MCF 10A (cell line): Measurements from ENCODE around the gene KIF5B. TPM values are rescaled to one million over a fixed set of nuclear protein-coding genes. Genes with fewer than 3 reads are reported as not detected.

ENCODE experiments used
- BruUV-seq: library from RNA; stranded (reverse); fragments of 400-500 nt; replicated peaks from 2 replicates; lab custom pipeline; 2021; lab: Mats Ljungman, UMichigan
- CTCF ChIA-PET: fragments of 300-600 bp; sonication (Branson Sonifier 250); formaldehyde crosslinking; extraction: SDS; loops from one replicate; lab custom pipeline; 2021; ENCODE audit warnings: antibody characterized with exemption, inconsistent platforms; lab: Yijun Ruan, JAX
- POLR2A ChIA-PET: fragments of 300-600, 350-650 bp; sonication (Branson Sonifier 250); formaldehyde crosslinking; extraction: SDS; loops from one replicate; lab custom pipeline; 2020; ENCODE audit warnings: antibody characterized with exemption, inconsistent platforms; lab: Yijun Ruan, JAX
- DNase-seq: peaks from one replicate; pipeline ENCODE4 v3.0.0-alpha.2; 2018; ENCODE audit not compliant: unreplicated experiment
- H3K27ac Mint-ChIP-seq: one replicate; pipeline ENCODE4 v1.8.0; 2022; ENCODE audit warnings: mild to moderate bottlenecking, low read depth, mixed read lengths; ENCODE audit not compliant: unreplicated experiment
- H3K27me3 Mint-ChIP-seq: one replicate; pipeline ENCODE4 v1.8.0; 2022; ENCODE audit warnings: mixed read lengths; ENCODE audit not compliant: insufficient read depth, unreplicated experiment
- H3K36me3 Mint-ChIP-seq: one replicate; pipeline ENCODE4 v1.8.0; 2022; ENCODE audit warnings: mild to moderate bottlenecking, moderate library complexity, mixed read lengths; ENCODE audit not compliant: insufficient read depth, unreplicated experiment
- H3K4me1 Mint-ChIP-seq: one replicate; pipeline ENCODE4 v1.8.0; 2022; ENCODE audit warnings: mixed read lengths; ENCODE audit not compliant: insufficient read depth, unreplicated experiment
- H3K4me3 Mint-ChIP-seq: one replicate; pipeline ENCODE4 v1.8.0; 2022; ENCODE audit warnings: mild to moderate bottlenecking, moderate library complexity, mixed read lengths; ENCODE audit not compliant: unreplicated experiment
- H3K9me3 Mint-ChIP-seq: one replicate; pipeline ENCODE4 v1.8.0; 2022; ENCODE audit warnings: mixed read lengths; ENCODE audit not compliant: unreplicated experiment
- intact Hi-C: fragments of 100-400 bp; cut with micrococcal nuclease; formaldehyde crosslinking; loops from 2 replicates; pipeline ENCODE4 v1.14.1; 2022
- total RNA-seq: library from RNA; stranded (reverse); gene quantifications from 2 replicates; pipeline ENCODE4 v1.2.3, GENCODE V29; 2022
- TF ChIP-seq, protein P1 (sequence below): fragments of 200-600 bp; IDR thresholded peaks from one replicate; pipeline ENCODE4 v1.8.0; 2022; ENCODE audit warnings: antibody characterized with exemption, mild to moderate bottlenecking; ENCODE audit not compliant: unreplicated experiment

Gene KIF5B
- total RNA-seq, 1 experiment from 2014 or later = 150 TPM

DNA sequence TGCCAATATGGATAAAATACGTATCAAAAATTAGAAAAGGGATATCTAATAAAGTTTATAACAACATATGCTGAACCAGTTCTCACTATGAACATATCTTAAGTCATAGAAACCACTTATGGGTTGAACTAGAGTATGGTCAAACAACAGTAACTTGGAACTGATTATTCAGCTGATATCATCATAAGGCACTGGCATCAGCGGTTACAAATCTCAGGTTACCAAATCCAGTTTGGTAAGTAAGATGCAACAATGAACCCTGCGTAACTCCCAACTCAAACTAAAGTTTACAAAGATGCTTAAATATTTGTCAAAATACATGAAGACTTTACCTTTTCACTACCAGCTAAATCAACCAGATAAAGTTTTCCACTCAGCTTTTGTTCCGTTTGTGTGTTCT lies 19.3 kb downstream of the KIF5B start:
- CTCF ChIA-PET = no interaction called here
- no peaks in the 10 kb centered on the region for H3K9me3 Mint-ChIP-seq
- intact Hi-C loops = no loop called here
- TF ChIP-seq, protein P1, sequence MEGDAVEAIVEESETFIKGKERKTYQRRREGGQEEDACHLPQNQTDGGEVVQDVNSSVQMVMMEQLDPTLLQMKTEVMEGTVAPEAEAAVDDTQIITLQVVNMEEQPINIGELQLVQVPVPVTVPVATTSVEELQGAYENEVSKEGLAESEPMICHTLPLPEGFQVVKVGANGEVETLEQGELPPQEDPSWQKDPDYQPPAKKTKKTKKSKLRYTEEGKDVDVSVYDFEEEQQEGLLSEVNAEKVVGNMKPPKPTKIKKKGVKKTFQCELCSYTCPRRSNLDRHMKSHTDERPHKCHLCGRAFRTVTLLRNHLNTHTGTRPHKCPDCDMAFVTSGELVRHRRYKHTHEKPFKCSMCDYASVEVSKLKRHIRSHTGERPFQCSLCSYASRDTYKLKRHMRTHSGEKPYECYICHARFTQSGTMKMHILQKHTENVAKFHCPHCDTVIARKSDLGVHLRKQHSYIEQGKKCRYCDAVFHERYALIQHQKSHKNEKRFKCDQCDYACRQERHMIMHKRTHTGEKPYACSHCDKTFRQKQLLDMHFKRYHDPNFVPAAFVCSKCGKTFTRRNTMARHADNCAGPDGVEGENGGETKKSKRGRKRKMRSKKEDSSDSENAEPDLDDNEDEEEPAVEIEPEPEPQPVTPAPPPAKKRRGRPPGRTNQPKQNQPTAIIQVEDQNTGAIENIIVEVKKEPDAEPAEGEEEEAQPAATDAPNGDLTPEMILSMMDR = no peak
- DNase-seq = no peak
- H3K4me1 Mint-ChIP-seq = peaks cover 15% of the 10 kb centered on the region
- H3K4me3 Mint-ChIP-seq = no peak overlapping the region
- POLR2A ChIA-PET = no interaction called here
- BruUV-seq = no TSS peak
- H3K36me3 Mint-ChIP-seq = peaks cover 87% of the 10 kb centered on the region
- H3K27me3 Mint-ChIP-seq = no peaks in the 10 kb centered on the region
- H3K27ac Mint-ChIP-seq = no peak overlapping the region

DNA sequence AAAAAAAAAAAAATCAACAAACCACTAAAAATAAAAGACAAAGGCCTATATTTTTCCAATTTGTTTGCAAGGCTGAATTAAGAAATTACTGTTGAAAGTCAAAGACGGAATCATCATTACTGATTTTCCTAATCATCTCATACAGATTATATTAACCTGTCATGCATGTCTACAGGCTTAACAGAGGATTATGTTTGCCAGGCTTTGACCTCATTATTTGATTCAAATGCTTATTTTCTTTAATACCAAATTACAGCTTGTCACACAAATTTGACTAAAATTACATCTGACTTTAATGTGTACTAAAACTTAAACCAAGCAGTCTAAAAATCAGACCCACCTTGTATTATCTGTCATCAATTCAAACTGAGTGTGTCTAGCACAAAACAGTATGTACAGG lies 21.2 kb downstream of the KIF5B start:
- ChIA-PET POLR2A (interaction anchor here (0.7 kb wide), 2 partner anchors 7 to 311 kb away, joined by 3 to 4 read pairs; no protein-coding TSS in a partner anchor), CTCF (no interaction called here)
- BruUV-seq = TSS peak; percentile 2
- TF ChIP-seq, protein P1 = no peak
- Mint-ChIP-seq H3K27me3 (no peaks in the 10 kb centered on the region), H3K9me3 (no peaks in the 10 kb centered on the region), H3K4me3 (no peak overlapping the region), H3K36me3 (peaks cover 93% of the 10 kb centered on the region), H3K4me1 (peaks cover 15% of the 10 kb centered on the region), H3K27ac (peak overlapping the region; percentile 75)
- DNase-seq = no peak
- intact Hi-C loops = no loop called here

DNA sequence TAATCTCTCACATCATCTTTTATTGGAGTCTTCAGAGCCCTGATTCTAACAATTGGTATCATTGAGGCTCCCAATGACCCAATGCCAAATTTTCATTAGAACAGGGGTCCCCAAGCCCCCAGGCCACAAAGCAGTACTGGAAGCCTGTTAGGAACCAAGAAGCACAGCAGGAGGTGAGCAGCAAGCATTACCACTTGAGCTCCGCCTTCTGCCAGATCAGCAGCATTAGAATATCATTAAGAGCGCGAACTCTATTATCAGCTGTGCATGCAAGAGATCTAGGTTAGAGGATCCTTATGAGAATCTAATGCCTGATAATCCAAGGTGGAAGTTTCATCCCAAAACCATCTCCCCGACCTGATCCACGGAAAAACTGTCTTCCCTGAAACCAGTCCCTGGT lies 23.1 kb downstream of the KIF5B start:
- intact Hi-C loops = no loop called here
- Mint-ChIP-seq H3K9me3 (no peaks in the 10 kb centered on the region), H3K36me3 (peaks cover 99% of the 10 kb centered on the region), H3K27me3 (no peaks in the 10 kb centered on the region), H3K27ac (no peak overlapping the region), H3K4me3 (no peak overlapping the region), H3K4me1 (peaks cover 10% of the 10 kb centered on the region)
- BruUV-seq = no TSS peak
- TF ChIP-seq, protein P1 = no peak
- ChIA-PET POLR2A (interaction anchor here (0.7 kb wide), 1 partner anchor 11 kb away, joined by 3 read pairs; no protein-coding TSS in a partner anchor), CTCF (interaction anchor here (1.0 kb wide), 1 partner anchor 17 kb away, joined by 3 read pairs; no protein-coding TSS in a partner anchor)
- no peak for DNase-seq

DNA sequence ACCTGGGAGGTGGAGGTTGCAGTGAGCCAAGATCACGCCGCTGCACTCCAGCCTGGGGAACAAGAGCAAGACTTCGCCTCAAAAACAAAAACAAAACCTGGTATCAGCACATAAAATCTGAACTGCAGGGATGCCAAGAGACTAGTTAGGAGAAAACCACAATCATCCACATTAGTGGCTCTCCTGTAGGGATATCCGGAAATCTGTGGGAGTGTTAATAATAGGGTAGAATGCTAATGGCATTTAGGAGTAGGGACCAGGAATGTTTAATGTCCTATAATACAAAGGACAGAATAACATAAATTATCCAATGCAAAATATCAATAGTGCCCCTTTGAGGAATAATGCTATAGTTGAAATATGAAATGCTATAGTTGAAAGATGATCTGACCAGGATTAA lies 24.3 kb downstream of the KIF5B start:
- Mint-ChIP-seq H3K27me3 (no peaks in the 10 kb centered on the region), H3K4me1 (peaks cover 10% of the 10 kb centered on the region), H3K36me3 (peaks cover 99% of the 10 kb centered on the region), H3K4me3 (no peak overlapping the region), H3K9me3 (no peaks in the 10 kb centered on the region), H3K27ac (no peak overlapping the region)
- TF ChIP-seq, protein P1 = no peak
- DNase-seq = no peak
- intact Hi-C loops = no loop called here
- ChIA-PET POLR2A (no interaction called here), CTCF (interaction anchor here (0.6 kb wide), 1 partner anchor 28 kb away, joined by 3 read pairs; no protein-coding TSS in a partner anchor)
- no TSS peak for BruUV-seq
